ENCODE measurements around the gene DIS3L2. TPM values are rescaled to one million over a fixed set of nuclear protein-coding genes. Genes with fewer than 3 reads are reported as not detected.
"Not testable (repeated sequence)": the region's sequence is repeated elsewhere in the genome, so short reads cannot be mapped to it uniquely, and the experiment has no call there.

DIS3L2 gene
- total RNA-seq, 1 donor from 2014 or later = 42.1 TPM

- Mint-ChIP-seq H3K27ac (ENCODE audit: unreplicated experiment) (no peak overlapping the region), H3K36me3 (ENCODE audit: unreplicated experiment) (no peaks in the 10 kb centered on the region), H3K9me3 (ENCODE audit: unreplicated experiment) (no peaks in the 10 kb centered on the region), H3K27me3 (ENCODE audit: unreplicated experiment) (no peaks in the 10 kb centered on the region), H3K4me1 (ENCODE audit: low read depth, unreplicated experiment) (no peaks in the 10 kb centered on the region), H3K4me3 (ENCODE audit: unreplicated experiment) (no peak overlapping the region)
- peak; percentile 5 for TF ChIP-seq CTCF (IDR thresholded peaks at IDR 0.05; ENCODE audit: partially characterized antibody, unreplicated experiment)
- peak; percentile 32 for DNase-seq
Observed at GRCh38 chr2:232367591-232368233, 406.2 kb downstream of the DIS3L2 start.

GRCh38 chr2:232368311-232368731, 406.8 kb downstream of the DIS3L2 start:
- Mint-ChIP-seq H3K36me3 (ENCODE audit: unreplicated experiment) (no peaks in the 10 kb centered on the region), H3K9me3 (ENCODE audit: unreplicated experiment) (no peaks in the 10 kb centered on the region), H3K27ac (ENCODE audit: unreplicated experiment) (no peak overlapping the region), H3K4me3 (ENCODE audit: unreplicated experiment) (no peak overlapping the region), H3K4me1 (ENCODE audit: low read depth, unreplicated experiment) (no peaks in the 10 kb centered on the region), H3K27me3 (ENCODE audit: unreplicated experiment) (no peaks in the 10 kb centered on the region)
- TF ChIP-seq CTCF (IDR thresholded peaks at IDR 0.05; ENCODE audit: partially characterized antibody, unreplicated experiment) = no peak
- no peak for DNase-seq

- no peak for TF ChIP-seq CTCF (IDR thresholded peaks at IDR 0.05; ENCODE audit: partially characterized antibody, unreplicated experiment)
- no peaks in the 10 kb centered on the region for H3K27me3 Mint-ChIP-seq (ENCODE audit: unreplicated experiment)
- H3K27ac Mint-ChIP-seq (ENCODE audit: unreplicated experiment) = no peak overlapping the region
- H3K9me3 Mint-ChIP-seq (ENCODE audit: unreplicated experiment) = no peaks in the 10 kb centered on the region
- DNase-seq = no peak
- no peaks in the 10 kb centered on the region for H3K36me3 Mint-ChIP-seq (ENCODE audit: unreplicated experiment)
- H3K4me1 Mint-ChIP-seq (ENCODE audit: low read depth, unreplicated experiment) = no peaks in the 10 kb centered on the region
- no peak overlapping the region for H3K4me3 Mint-ChIP-seq (ENCODE audit: unreplicated experiment)
Observed at GRCh38 chr2:232369126-232369951, 407.8 kb downstream of the DIS3L2 start.

- H3K4me1 Mint-ChIP-seq (ENCODE audit: low read depth, unreplicated experiment); H3K27me3 Mint-ChIP-seq (ENCODE audit: unreplicated experiment); H3K9me3 Mint-ChIP-seq (ENCODE audit: unreplicated experiment); H3K36me3 Mint-ChIP-seq (ENCODE audit: unreplicated experiment); H3K27ac Mint-ChIP-seq (ENCODE audit: unreplicated experiment); H3K4me3 Mint-ChIP-seq (ENCODE audit: unreplicated experiment); DNase-seq: not testable (repeated sequence)
Observed at GRCh38 chr2:232370007-232370406, 408.5 kb downstream of the DIS3L2 start.

- Mint-ChIP-seq H3K9me3 (ENCODE audit: unreplicated experiment) (peaks cover 3% of the 10 kb centered on the region), H3K27ac (ENCODE audit: unreplicated experiment) (no peak overlapping the region), H3K4me1 (ENCODE audit: low read depth, unreplicated experiment) (no peaks in the 10 kb centered on the region), H3K4me3 (ENCODE audit: unreplicated experiment) (no peak overlapping the region), H3K27me3 (ENCODE audit: unreplicated experiment) (no peaks in the 10 kb centered on the region), H3K36me3 (ENCODE audit: unreplicated experiment) (no peaks in the 10 kb centered on the region)
- no peak for DNase-seq
- TF ChIP-seq CTCF (IDR thresholded peaks at IDR 0.05; ENCODE audit: partially characterized antibody, unreplicated experiment) = no peak
Observed at GRCh38 chr2:232372231-232373208, 411.0 kb downstream of the DIS3L2 start.
